ENCODE data around the gene SNAPC4.

DNA sequence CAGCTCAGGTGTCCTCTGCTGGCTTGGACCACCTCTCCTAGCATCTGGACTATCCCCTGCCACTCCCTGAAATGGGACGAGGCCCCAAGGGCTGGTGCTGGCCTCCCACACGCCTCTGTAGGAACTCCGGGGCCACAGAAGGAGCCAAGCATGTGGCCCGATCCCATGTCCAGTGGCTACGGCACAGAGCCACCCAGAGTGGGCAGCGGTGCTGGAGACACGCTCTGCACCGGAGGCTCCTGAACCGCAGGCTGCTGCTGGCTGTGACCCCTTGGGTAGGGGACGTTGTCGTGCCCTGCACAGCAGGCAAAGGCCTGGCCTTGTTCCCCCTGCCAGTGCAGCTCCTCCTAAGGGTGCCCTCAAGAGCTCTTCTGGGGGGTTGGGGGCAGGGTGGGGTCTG lies 20.1 kb downstream of the SNAPC4 start:
- TF ChIP-seq GATA3 (IDR thresholded peaks at IDR 0.05; ENCODE audit: low read depth, low read length) (no peak), GATA2 (IDR thresholded peaks at IDR 0.05; ENCODE audit: low read depth, low read length) (no peak)
